NOMO-1 treated with dmso at 0.1 percent for 144 hours (cell line): ENCODE measurements around the gene DOCK4.

Source experiments
- DNase-seq: peaks from one replicate; lab custom pipeline; 2025; ENCODE audit not compliant: unreplicated experiment; lab: John Stamatoyannopoulos, UW

The DOCK4 gene

GRCh38 chr7:112059675-112060074 lies 146.5 kb downstream of the DOCK4 start:
- DNase-seq, result no peak

GRCh38 chr7:112058686-112059085 lies 147.5 kb downstream of the DOCK4 start:
- no peak for DNase-seq

- no peak for DNase-seq
These were observed 149.8 kb downstream of the DOCK4 start for GRCh38 chr7:112056409-112056808.

GRCh38 chr7:112053737-112054069 lies 152.5 kb downstream of the DOCK4 start:
- no peak for DNase-seq

- no peak for DNase-seq
These were observed 153.0 kb downstream of the DOCK4 start for GRCh38 chr7:112052993-112053736.

- DNase-seq, result no peak
These were observed 153.7 kb downstream of the DOCK4 start for GRCh38 chr7:112052498-112052897.

GRCh38 chr7:112050250-112050881 lies 155.8 kb downstream of the DOCK4 start:
- DNase-seq, result no peak

GRCh38 chr7:112049555-112050249 lies 156.5 kb downstream of the DOCK4 start:
- no peak for DNase-seq

GRCh38 chr7:112047421-112047820 lies 158.8 kb downstream of the DOCK4 start:
- DNase-seq, result no peak

GRCh38 chr7:112045222-112045621 lies 161.0 kb downstream of the DOCK4 start:
- no peak for DNase-seq

- no peak for DNase-seq
These were observed 163.6 kb downstream of the DOCK4 start for GRCh38 chr7:112042631-112043030.

- DNase-seq, result no peak
These were observed 167.8 kb downstream of the DOCK4 start for GRCh38 chr7:112038353-112038752.

- no peak for DNase-seq
These were observed 170.1 kb downstream of the DOCK4 start for GRCh38 chr7:112036071-112036470.

GRCh38 chr7:112031689-112032088 lies 174.5 kb downstream of the DOCK4 start:
- DNase-seq, result no peak

GRCh38 chr7:112025556-112025955 lies 180.6 kb downstream of the DOCK4 start:
- no peak for DNase-seq

GRCh38 chr7:112023786-112024185 lies 182.4 kb downstream of the DOCK4 start:
- no peak for DNase-seq

GRCh38 chr7:112023282-112023681 lies 182.9 kb downstream of the DOCK4 start:
- DNase-seq, result no peak

GRCh38 chr7:112022128-112022527 lies 184.1 kb downstream of the DOCK4 start:
- no peak for DNase-seq

- no peak for DNase-seq
These were observed 184.7 kb downstream of the DOCK4 start for GRCh38 chr7:112021379-112022044.

- DNase-seq, result no peak
These were observed 185.4 kb downstream of the DOCK4 start for GRCh38 chr7:112020800-112021199.

GRCh38 chr7:112019932-112020331 lies 186.3 kb downstream of the DOCK4 start:
- no peak for DNase-seq
